HT-29 (cell line): ENCODE data around the gene VTCN1. TPM values are rescaled to one million over a fixed set of nuclear protein-coding genes. Genes with fewer than 3 reads are reported as not detected.

Experiments
- DNase-seq: peaks from one replicate; pipeline ENCODE4 v3.0.0-alpha.2; 2015; ENCODE audit warnings: low spot score
- total RNA-seq: library from RNA; depleted of rRNA; stranded (reverse); fragments of >200 nt; shearing (Covaris generic); gene quantifications from 2 replicates; pipeline ENCODE4 v1.2.3, GENCODE V29; 2014

Gene VTCN1
- total RNA-seq, 1 experiment from 2014 or later = not detected

DNA sequence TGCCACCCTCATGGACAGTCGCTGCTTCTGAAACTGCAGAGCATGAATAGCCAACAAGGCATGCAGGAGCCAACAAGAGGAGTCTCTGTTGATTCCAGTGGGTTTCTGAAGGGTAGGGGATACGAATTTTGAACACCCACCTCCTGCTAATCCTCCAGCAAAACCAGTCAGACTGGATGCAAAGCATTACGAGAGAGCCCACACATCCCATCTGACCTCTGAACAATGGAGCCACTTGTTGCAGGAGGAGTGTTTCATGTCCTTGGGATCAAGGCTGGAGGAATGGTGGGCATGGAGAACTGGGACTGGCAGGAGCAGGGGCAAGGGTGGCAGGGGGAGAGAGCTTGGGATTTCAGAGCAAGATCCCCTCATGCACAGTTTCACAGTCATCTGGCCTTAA is 1.6 kb downstream of the VTCN1 start:
- DNase-seq = peak; percentile 19

GRCh38 chr1:117208580-117208979 is 2.1 kb downstream of the VTCN1 start:
- DNase-seq = no peak

- no peak for DNase-seq
Observed at GRCh38 chr1:117205368-117205767, 5.4 kb downstream of the VTCN1 start.

DNA sequence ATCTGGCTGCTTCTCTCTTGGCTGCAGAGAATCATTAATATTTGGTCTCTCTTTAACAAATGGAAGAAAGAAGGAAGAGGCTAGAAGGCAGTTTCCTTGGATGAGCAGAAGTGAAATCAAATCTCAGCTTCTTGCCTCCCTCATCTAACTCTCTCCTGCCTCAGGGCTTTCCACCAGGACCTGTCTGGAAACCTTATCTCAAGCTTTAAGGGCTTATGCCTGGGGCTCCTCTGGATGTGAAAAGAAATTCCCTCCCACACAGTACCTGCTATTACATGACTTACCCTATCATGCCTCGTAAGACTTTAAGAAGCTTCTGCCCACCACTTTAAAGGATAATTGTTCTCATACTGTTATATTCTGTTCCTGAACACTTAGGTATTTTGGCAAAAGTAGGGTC is 8.9 kb downstream of the VTCN1 start:
- DNase-seq = no peak

DNA sequence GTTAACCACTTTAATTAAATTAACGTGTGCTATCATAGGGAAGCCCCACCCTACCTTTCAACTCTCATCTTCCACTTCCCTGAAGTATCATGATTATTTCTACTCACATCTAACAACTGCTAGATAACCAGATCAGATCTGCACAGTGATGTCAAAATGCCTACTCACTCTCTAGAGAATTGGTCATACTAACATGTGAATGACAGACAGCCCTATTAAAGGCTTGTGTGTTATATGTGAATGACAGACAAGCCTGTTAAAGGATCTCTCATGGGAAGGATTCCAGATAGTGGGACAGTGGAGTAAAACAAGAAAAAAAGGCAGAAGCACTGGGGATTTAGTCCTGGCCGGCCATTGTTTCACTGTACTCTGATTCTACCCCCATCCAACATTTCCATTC is 12.6 kb downstream of the VTCN1 start:
- no peak for DNase-seq

DNA sequence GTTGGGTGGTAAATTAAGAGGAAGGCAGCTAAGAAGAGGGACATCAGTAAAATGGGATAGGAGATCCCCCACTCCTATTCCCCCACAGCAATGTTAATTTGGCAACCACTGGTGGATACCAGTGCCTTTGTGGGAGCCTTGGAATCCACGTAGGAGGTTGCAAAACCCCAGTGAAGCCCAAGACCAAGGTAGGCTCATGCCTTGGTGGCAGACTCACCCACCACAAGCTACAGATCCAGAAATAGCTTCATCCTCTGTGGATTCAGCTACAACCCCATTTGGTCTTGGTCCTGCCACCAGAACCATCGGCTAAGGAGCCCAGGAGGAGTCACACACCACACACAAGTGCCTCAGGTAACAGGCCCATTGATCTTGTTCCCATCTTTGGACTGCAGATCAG is 21.0 kb downstream of the VTCN1 start:
- DNase-seq = no peak

- no peak for DNase-seq
Observed at GRCh38 chr1:117188816-117189437, 21.8 kb downstream of the VTCN1 start.

DNA sequence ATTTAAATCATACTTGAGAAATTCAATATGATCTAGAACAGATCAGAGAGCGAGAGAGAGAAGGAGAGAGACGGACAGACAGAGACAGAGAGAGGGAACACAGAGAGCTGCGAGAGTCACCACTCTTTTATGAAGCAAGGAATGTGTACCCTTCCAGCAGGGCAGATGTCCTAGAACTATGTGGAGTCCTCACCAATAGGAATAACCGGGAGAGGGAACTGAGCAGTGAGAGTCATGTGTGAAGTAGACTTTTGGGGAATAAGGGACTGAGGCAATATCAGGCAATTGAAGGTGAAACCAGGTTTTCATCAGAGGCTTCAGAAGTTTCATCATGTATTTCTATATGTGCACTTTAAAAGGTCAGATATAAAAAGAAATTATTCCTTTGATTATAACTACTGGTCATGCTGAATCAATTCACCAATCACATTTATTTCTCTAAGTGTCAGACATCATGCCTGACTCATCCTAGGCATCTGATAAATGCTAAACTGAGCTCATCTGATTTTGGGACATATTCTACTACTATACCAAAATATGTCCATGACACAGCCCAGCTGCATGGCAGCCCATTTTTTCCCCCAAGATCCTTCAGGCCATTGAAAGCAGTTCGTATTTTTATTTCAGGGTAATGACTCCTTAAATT is 22.4 kb downstream of the VTCN1 start:
- no peak for DNase-seq

GRCh38 chr1:117183112-117183511 is 27.6 kb downstream of the VTCN1 start:
- no peak for DNase-seq

GRCh38 chr1:117182319-117182718 is 28.4 kb downstream of the VTCN1 start:
- no peak for DNase-seq

DNA sequence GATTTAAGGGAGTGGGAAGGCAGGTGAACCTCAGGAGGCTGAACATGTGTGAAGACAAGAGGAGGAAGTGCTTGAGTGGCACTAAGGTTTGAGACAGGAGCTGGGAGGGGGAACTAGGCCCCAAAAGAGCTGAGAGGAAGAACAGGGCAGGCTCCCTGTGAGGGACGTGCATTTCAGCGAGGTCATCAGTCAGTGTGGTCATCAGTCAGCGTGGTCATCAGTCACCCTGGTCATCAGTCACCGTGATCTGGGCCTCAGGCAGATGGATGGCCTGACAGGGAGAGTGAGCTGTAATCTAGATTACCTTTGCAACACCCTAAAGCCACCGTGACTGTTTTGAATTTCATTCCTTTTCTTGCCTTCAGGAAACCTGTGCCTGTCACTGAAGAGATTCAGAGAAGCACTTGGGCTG is 29.1 kb downstream of the VTCN1 start:
- DNase-seq = no peak

GRCh38 chr1:117180147-117180967 is 30.4 kb downstream of the VTCN1 start:
- no peak for DNase-seq

DNA sequence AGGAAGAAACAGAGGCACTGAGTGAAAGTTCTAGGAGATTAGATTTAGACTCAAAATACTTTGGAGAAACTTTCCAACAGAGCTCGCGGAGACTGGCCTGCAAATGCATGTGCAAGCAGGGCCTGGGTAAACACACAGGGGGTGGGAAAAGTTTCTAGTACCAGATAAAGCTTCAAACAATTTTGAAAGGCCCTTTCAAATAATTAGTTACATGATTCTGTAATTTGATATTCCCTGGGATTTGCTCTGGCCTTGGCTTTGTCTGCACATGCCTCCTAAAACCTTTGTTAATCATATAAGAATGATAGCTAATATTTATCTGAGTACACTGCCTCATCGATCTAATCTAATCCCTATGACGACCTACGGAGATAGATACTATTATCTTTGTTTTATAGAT is 31.3 kb downstream of the VTCN1 start:
- DNase-seq = no peak

GRCh38 chr1:117178756-117179155 is 32.0 kb downstream of the VTCN1 start:
- no peak for DNase-seq

DNA sequence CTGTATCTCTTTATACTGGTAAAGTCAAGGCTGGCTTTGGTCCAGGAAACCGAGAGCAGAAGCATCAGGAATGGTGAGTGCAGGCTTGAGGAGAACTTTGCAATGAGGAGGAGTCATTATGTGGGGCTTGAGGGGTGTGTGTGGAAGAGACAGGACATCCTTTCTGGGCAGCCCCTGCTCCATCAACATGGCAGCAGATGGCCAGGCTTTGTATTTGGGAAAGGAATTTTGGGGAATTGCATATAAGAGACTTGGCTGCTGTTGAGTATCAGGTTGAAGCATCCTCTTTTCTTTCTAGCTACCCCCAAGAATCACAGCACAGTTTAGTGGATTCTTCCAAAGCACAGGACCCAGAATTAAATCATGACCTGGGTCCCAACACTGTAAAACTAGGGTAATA is 33.4 kb downstream of the VTCN1 start:
- no peak for DNase-seq

GRCh38 chr1:117176579-117176978 is 34.1 kb downstream of the VTCN1 start:
- DNase-seq = no peak

GRCh38 chr1:117174851-117175250 is 35.9 kb downstream of the VTCN1 start:
- no peak for DNase-seq

DNA sequence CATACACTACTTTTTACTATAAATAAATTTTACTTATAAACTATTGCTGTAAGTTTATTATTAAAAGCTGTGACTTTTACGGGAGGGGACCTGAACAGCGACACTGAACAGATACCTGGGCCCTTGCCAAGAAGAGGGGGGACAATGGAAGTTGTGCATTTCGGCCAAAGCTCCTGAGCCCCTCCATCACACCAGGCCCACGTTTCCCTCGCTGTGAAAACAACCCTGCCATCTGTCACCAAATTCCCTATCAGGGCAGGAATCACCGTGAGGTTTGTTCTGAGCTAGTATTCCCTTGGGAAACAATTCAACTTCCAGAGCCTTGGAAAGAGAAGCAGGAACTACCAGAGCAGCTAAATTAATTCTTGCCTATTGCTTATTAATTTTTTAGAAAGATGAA is 37.0 kb downstream of the VTCN1 start:
- DNase-seq = no peak

- DNase-seq = no peak
Observed at GRCh38 chr1:117173006-117173405, 37.7 kb downstream of the VTCN1 start.

GRCh38 chr1:117171900-117172511 is 38.7 kb downstream of the VTCN1 start:
- DNase-seq = no peak

DNA sequence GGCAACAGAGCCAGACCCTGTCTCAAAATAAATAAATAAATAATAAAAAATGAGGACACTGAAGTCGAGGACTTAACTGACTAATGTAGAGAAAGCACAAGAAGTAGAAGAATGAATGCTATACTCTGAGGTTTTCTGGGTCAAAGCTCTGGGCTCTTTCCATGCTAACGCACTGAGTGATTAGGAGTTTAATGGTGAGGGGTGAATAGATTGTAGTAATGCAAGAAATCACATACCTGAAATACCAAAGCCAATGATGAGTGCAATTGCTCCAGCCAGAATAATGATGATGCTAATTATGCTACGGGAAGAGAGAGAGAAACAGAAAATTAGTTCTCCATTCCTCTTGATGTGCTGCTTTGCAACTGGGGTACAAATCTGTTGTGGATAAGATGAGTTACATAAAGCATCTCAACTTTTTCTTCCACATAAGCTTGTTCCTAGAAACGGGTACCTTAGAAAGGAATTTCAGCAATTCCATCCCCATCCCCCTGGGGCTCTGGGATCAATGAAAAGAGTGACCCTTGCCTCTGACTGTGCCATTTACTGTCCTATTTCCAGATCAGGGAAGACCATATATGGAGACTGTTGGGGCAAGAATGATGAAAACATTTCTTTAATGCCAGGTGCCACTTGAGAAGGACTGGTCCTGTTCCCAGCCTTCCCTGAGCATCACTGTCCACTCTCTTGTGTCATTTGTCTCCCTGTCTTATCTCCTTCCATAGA is 40.7 kb downstream of the VTCN1 start:
- no peak for DNase-seq

DNA sequence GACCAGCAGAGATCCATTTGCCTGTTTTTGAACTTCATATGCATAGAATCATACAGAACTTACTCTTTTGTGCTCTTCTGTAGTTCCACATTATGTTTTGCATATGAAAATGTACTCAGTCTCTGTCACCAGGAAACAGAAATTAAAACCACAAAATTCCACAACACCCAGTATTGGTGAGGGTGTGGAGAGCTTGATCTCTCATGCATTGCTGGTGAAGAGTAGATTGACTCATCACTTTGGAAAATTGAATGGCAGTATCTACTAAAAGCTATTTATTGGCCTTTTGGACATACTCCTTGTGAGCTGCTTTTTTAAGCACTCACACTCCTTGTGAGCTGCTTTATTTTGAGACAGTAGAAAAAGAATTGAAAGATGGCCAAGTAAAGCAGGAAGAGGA is 43.3 kb downstream of the VTCN1 start:
- no peak for DNase-seq
